Stimulated activated naive CD8-positive, alpha-beta T cell treated with anti-CD3 and anti-CD28 coated beads, Interleukin-15, amount 100 ng/mL, for 72 hours (primary cell): Measurements from ENCODE around the gene C22orf23.

Experiments used
- ATAC-seq: fragments of 150-1000 bp; cut with Tn5 transposase; 2 replicates; pipeline ENCODE4 v1.10.0; 2021; ENCODE audit warnings: mild to moderate bottlenecking, moderate library complexity
- DNase-seq, 2 donors: peaks; one replicate each; pipeline ENCODE4 v3.0.0; 2021 to 2022
- H3K27ac Mint-ChIP-seq, 2 donors: one replicate each; pipeline ENCODE4 v1.8.0; 2022; ENCODE audit warnings: mild to moderate bottlenecking in 2 of 2, mixed read lengths in 2 of 2, moderate library complexity in 2 of 2
- H3K27me3 Mint-ChIP-seq: one replicate; pipeline ENCODE4 v1.8.0; 2022; ENCODE audit warnings: mixed read lengths
- H3K4me1 Mint-ChIP-seq: one replicate; pipeline ENCODE4 v1.8.0; 2022; ENCODE audit warnings: mild to moderate bottlenecking, mixed read lengths
- H3K4me3 Mint-ChIP-seq, 2 donors: one replicate each; pipeline ENCODE4 v1.8.0; 2022; ENCODE audit warnings: mild to moderate bottlenecking in 2 of 2, mixed read lengths in 2 of 2, moderate library complexity in 1 of 2
- H3K9me3 Mint-ChIP-seq, 2 donors: one replicate each; pipeline ENCODE4 v1.8.0; 2022; ENCODE audit warnings: mixed read lengths in 2 of 2

Gene C22orf23

DNA sequence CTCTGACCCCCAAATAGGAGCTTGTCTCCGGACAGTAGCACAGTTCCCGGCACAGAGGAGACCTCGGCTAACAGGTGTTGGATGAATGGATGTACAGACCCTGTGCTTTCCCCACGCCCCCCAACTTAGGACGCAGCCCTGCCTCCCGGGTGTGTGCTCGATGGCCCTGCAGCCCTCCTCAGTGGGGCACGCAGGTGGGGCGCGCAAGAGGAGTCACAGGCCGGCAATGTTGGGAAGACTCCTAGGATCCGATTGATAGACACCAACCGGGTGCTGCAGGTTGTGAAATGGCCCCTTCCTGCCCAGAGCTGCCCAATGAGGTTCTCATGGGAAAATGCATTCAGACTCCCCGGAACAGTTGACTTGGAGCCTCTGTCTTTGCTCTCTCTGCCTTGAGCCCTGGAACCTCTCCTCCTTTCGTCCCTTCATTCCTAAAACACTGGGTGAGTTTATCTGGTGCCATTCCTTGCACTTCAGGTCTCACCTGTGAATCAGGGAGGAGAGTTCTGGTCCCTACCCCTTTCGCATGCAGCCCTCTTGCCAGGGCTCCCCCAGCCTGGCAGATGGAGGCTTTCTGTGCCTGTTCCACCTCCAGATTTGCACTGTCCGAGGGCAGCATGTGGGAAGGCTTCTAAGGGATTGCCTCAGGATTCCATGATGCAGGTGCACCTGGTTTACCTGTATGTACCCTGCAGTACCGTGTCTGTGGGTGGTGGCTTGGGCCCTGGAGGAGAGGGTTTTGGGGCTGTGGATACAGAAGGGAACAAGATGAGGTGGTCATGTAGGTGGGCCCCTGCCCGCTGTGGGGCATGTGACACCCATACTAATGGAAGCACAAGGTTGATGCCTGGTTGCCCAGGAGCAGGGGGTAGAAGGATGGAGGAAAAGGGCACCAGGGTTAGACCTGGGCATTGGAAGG lies 46.1 kb downstream of the C22orf23 start:
- H3K9me3 Mint-ChIP-seq = no peaks in the 10 kb centered on the region

DNA sequence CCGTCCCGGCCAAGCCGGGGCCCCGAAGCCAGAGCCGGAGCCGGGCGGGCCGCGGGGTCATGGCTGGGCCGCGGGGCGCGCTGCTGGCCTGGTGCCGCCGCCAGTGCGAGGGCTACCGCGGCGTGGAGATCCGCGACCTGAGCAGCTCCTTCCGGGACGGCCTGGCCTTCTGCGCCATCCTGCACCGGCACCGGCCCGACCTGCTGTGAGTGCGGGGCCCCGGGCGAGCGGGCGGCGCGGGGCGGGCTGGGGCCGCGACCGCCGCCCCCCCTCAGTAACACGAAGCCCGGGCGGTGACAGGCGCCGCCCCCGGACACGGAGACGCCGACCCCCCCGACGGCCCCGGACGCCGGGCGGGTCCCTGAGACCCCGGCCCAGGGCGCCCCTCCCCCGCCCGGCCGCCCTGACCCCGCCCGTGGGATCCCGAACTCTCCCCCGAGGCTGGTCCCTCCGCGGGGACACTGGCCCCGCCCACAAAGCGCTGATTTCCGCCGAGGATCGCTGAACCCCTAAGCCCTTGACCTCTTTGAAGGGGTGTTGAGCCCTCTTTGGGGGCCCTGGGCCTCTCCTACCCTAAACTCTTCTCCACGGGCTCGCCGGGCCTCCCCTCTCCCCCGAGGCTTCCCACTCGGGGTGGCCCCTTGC lies 46.9 kb downstream of the C22orf23 start:
- Mint-ChIP-seq H3K4me3 (peak overlapping the region; percentile 68 to 85), H3K27ac (peak overlapping the region; percentile 69 to 82), H3K27me3 (no peaks in the 10 kb centered on the region), H3K4me1 (peaks cover 33% of the 10 kb centered on the region), H3K9me3 (no peaks in the 10 kb centered on the region)
- ATAC-seq = peak; percentile 67
- peak; percentile 21 to 40 for DNase-seq

More for the DNA sequence above, 46.1 kb downstream of the C22orf23 start:
- H3K27ac Mint-ChIP-seq = peak overlapping the region; percentile 69 to 82
- peaks cover 41% of the 10 kb centered on the region for H3K4me1 Mint-ChIP-seq
- DNase-seq = no peak
- ATAC-seq = no peak
- H3K27me3 Mint-ChIP-seq = no peaks in the 10 kb centered on the region
- peak overlapping the region; percentile 68 to 85 for H3K4me3 Mint-ChIP-seq

DNA sequence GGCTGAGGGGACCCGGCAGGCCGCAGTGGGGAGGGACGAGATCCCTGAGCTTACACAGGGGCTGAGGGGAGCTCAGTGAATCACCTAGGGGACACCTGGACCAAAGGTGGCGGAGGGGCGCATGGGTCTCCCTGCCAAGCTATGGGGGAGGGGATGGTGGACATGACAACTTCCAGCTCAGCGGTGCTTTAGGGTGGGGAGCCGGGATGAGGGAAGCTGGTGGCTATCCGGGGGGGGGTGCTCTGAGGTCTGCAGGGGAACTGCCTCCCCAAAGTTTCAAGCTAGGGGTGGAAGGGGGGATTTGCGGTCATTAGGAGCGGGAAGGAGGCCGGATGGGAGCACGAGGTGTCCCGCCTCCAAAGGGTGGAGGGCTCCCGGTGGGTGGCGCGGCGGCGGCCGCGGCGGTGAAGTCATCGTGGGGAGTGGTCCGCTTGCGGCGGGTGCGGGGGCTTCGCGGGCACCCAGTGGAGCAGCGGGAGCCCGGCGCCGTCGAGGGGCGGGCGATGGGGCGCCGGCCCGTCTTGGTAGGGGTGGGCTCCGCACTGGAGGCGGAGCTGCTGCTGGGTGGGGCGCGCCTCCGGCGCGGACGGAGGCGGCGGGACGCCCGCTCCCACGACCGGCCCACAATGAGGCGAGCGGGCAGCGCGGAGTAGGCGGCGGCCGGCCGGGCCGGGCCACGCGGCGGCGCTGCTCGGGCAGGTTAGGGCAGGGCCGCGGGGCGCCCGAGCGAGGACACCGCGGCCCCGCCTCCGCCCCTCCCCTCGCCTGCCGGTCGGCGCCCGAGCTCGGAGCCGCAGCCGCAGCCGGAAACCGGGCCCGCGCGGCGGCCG lies 47.7 kb downstream of the C22orf23 start, which contains the start of gene MICALL1:
Gene MICALL1 (plus strand): TSS at position 764 of the 830 bp plus-strand sequence. CDS start 126 bp downstream, outside the sequence.
- Mint-ChIP-seq H3K4me1 (peaks cover 26% of the 10 kb centered on the region), H3K27me3 (no peaks in the 10 kb centered on the region), H3K4me3 (peak within 1 kb of the TSS; percentile 85), H3K27ac (peak within 1 kb of the TSS; percentile 91 to 94), H3K9me3 (no peaks in the 10 kb centered on the region)
- DNase-seq (peak; percentile 69 to 73), ATAC-seq (peak; percentile 91)

- peaks cover 25% of the 10 kb centered on the region for H3K4me1 Mint-ChIP-seq
- H3K27ac Mint-ChIP-seq = peak overlapping the region; percentile 91 to 94
- DNase-seq = peak; percentile 10 to 34
- no peaks in the 10 kb centered on the region for H3K9me3 Mint-ChIP-seq
- no peaks in the 10 kb centered on the region for H3K27me3 Mint-ChIP-seq
- peak; percentile 32 for ATAC-seq
- H3K4me3 Mint-ChIP-seq = peak overlapping the region; percentile 83 to 85
Measured at GRCh38 chr22:37904572-37905533, 48.5 kb downstream of the C22orf23 start.

DNA sequence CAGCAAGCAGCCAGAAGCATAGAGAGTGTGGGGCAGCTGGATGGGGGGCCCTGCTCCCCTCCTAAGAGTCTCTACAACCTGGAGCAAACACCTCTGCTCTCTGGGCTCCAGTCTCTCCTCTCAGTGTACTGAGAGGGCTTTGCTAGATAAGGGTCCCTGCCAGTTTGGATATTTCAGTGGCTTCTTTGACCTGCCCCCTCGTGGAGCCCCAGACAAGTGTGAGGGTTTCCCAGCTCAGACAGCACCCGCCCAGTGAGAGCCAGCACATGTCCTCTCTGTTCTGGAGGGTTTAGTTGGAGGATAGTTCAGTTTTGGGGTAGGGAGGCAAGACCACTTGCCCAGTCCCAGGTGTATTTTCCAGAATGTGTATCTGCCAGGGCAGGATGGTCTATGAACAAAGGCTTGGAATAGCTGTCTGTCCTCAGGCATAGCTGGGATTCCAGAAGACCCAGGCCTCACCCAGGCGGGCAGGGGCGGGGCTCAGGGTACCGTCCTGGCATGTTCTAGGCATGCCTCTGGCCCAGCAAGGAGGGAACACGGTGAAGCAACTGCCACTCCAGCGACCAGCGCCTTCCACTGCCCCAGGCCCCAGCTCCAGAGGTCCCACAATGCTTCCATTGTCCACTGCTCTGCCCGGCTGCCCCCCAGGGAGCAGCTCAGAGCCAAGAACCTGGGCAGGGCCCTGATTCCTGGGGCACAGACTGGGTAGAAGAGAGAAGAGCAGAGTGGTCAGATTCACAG lies 54.8 kb downstream of the C22orf23 start:
- Mint-ChIP-seq H3K4me3 (no peak overlapping the region), H3K4me1 (peaks cover 28% of the 10 kb centered on the region), H3K27me3 (no peaks in the 10 kb centered on the region), H3K9me3 (no peaks in the 10 kb centered on the region), H3K27ac (peak overlapping the region; percentile 59 to 76)
- DNase-seq = no peak
- ATAC-seq = no peak

DNA sequence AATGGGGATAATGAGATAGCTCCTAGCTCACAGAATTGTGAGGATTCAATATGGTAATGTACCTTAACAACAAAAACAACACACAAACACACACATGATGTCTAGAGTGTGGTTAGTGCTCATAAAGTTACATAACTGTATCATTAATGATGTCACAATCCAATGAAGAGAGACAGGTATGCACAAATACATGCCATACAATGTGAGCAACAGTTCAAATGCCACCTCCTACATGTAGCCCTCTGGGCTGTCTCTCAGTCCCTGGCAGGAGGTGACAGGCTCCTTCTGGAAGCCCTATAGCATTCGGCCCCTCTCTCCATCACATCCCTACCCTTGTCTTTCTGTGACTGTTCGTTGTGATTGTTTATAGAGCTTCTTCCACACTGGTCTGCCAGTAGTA lies 55.6 kb downstream of the C22orf23 start:
- H3K4me3 Mint-ChIP-seq = no peak overlapping the region
- DNase-seq = no peak
- ATAC-seq = no peak
- no peaks in the 10 kb centered on the region for H3K27me3 Mint-ChIP-seq
- peaks cover 28% of the 10 kb centered on the region for H3K4me1 Mint-ChIP-seq
- H3K27ac Mint-ChIP-seq = peak overlapping the region; percentile 4 to 76
- no peaks in the 10 kb centered on the region for H3K9me3 Mint-ChIP-seq

DNA sequence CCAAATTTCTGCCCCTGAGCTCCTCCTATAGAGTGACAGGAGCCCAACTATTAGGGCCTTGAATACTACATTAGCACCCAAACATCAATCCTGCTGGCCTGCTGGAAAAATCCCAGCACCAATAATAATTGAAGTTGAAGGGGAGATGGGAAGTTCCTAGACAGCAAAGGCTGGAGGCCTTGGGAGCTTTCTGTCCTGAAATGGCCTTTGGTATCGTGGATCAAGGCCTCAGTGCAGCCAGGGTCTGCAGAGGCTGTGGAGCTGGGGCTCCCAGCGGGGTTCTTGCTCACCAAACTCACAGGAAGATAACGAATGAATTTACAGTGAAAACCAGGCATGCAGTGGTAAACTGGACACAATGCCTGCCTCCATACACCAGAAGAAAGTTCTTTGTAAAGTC lies 56.5 kb downstream of the C22orf23 start:
- DNase-seq = no peak
- no peak for ATAC-seq
- no peaks in the 10 kb centered on the region for H3K9me3 Mint-ChIP-seq
- H3K27me3 Mint-ChIP-seq = no peaks in the 10 kb centered on the region
- peak overlapping the region; percentile 96 to 98 for H3K27ac Mint-ChIP-seq
- no peak overlapping the region for H3K4me3 Mint-ChIP-seq
- peaks cover 28% of the 10 kb centered on the region for H3K4me1 Mint-ChIP-seq

GRCh38 chr22:37896181-37896592 lies 57.2 kb downstream of the C22orf23 start:
- H3K27me3 Mint-ChIP-seq = no peaks in the 10 kb centered on the region
- ATAC-seq (peak; percentile 98), DNase-seq (peak; percentile 27 to 59)
- peak overlapping the region; percentile 60 for H3K4me3 Mint-ChIP-seq
- H3K4me1 Mint-ChIP-seq = peaks cover 28% of the 10 kb centered on the region
- H3K9me3 Mint-ChIP-seq = no peaks in the 10 kb centered on the region
- H3K27ac Mint-ChIP-seq = peak overlapping the region; percentile 96 to 98

GRCh38 chr22:37894939-37895670 lies 58.3 kb downstream of the C22orf23 start:
- Mint-ChIP-seq H3K4me3 (no peak overlapping the region), H3K27me3 (no peaks in the 10 kb centered on the region), H3K4me1 (peaks cover 28% of the 10 kb centered on the region), H3K27ac (peak overlapping the region; percentile 81 to 90), H3K9me3 (no peaks in the 10 kb centered on the region)
- ATAC-seq (no peak), DNase-seq (no peak)

DNA sequence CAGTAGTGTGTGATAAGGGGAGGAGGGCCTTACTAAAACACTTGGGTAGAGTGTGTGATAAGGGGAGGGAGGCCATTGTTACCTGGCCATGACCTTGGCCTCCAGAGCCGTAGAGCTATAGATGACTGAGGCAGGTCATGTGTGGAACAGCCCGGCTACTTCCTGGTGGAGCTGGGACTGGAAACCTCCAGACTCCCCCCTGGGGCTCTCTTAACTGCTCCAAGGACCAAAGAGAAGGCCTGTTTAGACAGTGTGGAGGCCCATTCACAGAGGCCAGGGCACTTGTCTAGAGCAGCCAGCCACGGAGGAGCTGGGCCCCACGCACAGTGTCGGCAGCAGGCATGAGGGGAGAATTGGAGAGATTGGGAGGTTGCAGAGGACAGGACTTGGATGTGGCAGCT lies 59.8 kb downstream of the C22orf23 start:
- Mint-ChIP-seq H3K27ac (peak overlapping the region in 1 of 2 donors; percentile 59), H3K4me1 (peaks cover 28% of the 10 kb centered on the region), H3K9me3 (no peaks in the 10 kb centered on the region), H3K27me3 (no peaks in the 10 kb centered on the region), H3K4me3 (no peak overlapping the region)
- no peak for DNase-seq
- no peak for ATAC-seq
